B cell (primary cell): ENCODE data around the gene ADAMTSL1.

Experiments
- CTCF ChIP-seq: fragments of 200-600 bp; IDR thresholded peaks from one replicate; pipeline ENCODE4 v1.8.0; 2022; ENCODE audit warnings: antibody characterized with exemption, mild to moderate bottlenecking
- EZH2 ChIP-seq: IDR thresholded peaks from 2 replicates; pipeline ENCODE4 v1.6.1; 2012; ENCODE audit warnings: borderline replicate concordance, low read depth, mild to moderate bottlenecking, moderate library complexity, low read length; ENCODE audit not compliant: insufficient read depth, poor library complexity, severe bottlenecking

- TF ChIP-seq CTCF (no peak), EZH2 (no peak)
Observed at GRCh38 chr9:18849890-18850677, 376.1 kb downstream of the ADAMTSL1 start.
